Epithelial cell of proximal tubule (primary cell): ENCODE measurements around the gene NDUFB1. TPM values are rescaled to one million over a fixed set of nuclear protein-coding genes. Genes with fewer than 3 reads are reported as not detected.
A peak's percentile ranks its signal among the peaks of the same experiment; 100 is the strongest.

Experiments used
- DNase-seq: peaks from one replicate; pipeline ENCODE4 v3.0.0-alpha.2; 2011; ENCODE audit warnings: low read depth
- H3K4me3 ChIP-seq: 2 replicates; pipeline ENCODE4 v1.5.1; 2011; ENCODE audit warnings: low read depth, mild to moderate bottlenecking, low read length
- total RNA-seq: library from RNA; depleted of rRNA; stranded (reverse); fragments of >200 nt; gene quantifications from 2 replicates; pipeline ENCODE4 v1.2.3, GENCODE V29; 2015
- TF ChIP-seq, protein P1 (sequence below): conservative IDR thresholded peaks from 2 replicates; pipeline ENCODE4 v1.5.1; 2012; ENCODE audit warnings: low read depth, mild to moderate bottlenecking, low read length

NDUFB1 gene
- total RNA-seq, 1 donor from 2014 or later, result 316 TPM

DNA sequence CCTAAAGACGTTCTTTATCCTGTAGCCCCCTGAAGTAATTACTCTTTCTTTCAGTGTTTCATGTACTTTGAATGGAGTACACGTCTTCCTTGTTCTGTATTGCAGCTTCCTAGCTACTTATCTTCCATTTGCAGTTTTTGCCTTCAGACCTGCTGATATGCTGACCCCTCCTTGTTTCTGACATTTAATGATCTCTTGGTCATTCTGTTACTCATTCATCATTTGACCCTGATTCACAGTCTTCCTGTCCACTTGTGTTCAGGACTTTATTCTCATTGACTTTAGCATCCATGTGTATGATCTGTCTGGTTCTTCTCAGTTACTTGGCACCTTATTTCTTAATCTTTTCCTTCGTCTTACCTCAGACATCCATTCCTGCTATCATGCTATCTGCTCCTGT is 22.5 kb upstream of the NDUFB1 start:
- TF ChIP-seq, protein P1, sequence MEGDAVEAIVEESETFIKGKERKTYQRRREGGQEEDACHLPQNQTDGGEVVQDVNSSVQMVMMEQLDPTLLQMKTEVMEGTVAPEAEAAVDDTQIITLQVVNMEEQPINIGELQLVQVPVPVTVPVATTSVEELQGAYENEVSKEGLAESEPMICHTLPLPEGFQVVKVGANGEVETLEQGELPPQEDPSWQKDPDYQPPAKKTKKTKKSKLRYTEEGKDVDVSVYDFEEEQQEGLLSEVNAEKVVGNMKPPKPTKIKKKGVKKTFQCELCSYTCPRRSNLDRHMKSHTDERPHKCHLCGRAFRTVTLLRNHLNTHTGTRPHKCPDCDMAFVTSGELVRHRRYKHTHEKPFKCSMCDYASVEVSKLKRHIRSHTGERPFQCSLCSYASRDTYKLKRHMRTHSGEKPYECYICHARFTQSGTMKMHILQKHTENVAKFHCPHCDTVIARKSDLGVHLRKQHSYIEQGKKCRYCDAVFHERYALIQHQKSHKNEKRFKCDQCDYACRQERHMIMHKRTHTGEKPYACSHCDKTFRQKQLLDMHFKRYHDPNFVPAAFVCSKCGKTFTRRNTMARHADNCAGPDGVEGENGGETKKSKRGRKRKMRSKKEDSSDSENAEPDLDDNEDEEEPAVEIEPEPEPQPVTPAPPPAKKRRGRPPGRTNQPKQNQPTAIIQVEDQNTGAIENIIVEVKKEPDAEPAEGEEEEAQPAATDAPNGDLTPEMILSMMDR, result no peak
- H3K4me3 ChIP-seq, result no peak overlapping the region
- DNase-seq, result no peak

DNA sequence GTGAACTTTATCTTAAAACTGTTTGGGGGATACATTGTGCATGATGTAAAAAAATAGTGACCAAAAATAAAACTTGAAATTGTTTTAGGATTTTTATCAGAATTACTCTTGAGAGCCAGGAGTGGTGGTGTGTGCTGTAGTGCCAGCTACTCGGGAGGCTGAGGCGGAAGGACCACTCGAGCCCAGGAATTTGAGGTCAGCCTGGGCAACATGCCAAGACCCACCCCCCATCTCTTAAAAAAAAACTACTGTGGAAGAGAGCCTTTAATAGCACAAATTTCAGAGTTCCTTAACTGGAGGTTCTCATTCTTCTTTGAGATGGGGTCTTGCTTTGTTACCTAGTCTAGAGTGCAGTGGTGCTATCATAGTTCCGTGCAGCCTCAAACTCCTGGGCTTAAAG is 21.8 kb upstream of the NDUFB1 start:
- H3K4me3 ChIP-seq, result no peak overlapping the region
- TF ChIP-seq, protein P1, result no peak
- DNase-seq, result no peak

DNA sequence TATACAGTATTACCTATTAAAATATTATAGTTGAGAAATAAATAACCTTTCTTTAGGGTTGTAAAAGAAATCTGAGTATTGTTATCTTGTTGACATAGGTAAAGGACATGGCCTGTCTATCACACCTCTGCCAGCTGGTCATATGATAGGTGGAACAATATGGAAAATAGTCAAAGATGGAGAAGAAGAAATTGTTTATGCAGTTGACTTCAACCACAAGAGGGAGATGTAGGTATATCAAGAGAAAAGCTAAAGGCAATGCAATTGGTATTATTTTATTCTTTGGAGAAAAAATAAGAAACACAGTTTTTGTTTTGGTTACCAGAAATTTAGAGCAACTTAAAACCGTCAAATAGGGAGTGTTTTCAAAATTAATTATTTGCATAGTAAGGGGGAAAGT is 13.8 kb upstream of the NDUFB1 start:
- DNase-seq, result no peak
- TF ChIP-seq, protein P1, result peak; percentile 57
- H3K4me3 ChIP-seq, result no peak overlapping the region

DNA sequence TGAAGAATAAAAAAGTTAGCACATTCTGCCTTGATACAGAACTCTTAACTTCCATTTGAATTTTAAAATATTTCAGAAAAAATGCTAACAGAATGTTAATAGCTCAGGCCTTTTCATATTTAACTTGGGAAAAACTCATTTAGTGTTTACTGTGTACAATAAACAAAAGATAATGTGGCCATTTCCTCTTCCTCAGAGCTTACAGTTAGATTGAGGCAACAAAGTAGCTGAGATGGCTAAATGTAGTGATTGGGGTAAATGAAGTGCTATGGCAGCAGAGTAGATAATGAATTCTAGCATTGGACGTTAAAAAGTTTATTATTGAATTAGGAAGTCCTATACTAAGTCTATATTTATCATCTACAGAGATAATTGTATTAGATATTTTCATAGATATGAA is 12.9 kb upstream of the NDUFB1 start:
- no peak overlapping the region for H3K4me3 ChIP-seq
- TF ChIP-seq, protein P1, result no peak
- no peak for DNase-seq

DNA sequence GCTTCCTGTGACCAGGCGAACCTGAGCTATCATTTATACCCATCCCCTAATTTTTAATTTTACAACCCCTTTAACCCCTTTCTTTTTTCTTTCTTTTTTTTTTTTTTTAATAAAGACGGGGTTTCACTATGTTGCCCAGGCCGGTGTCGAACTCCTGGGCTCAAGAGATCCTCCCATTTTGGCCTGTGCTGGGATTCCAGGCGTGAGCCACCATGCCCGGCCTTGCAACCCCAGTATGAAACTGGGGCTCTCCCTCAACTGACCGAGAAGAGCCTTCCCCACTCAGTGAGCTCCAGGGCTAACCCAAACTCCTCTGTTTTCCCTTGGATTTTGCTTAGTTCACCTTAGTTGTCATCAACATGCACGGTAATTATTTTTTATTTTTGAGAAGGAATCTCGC is 1.3 kb upstream of the NDUFB1 start:
- TF ChIP-seq, protein P1, result no peak
- DNase-seq, result no peak
- peak overlapping the region; percentile 96 for H3K4me3 ChIP-seq

DNA sequence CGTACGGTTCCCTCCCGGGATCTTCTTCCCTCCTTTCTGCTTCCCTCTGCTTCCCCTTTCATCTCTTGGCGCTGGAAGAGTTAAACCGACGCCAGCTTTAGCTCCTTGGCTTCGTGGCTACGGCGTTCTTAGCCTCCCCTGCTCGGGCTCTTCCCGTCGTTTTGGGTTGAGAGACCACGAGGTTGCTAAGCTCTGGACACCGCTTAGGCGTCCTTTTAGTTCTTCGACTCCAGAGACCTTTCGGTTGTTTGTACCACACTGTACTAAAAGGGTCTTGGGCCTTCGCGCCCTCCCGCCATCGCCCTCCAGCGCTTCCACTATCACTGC is 808 bp upstream of the NDUFB1 start:
- peak overlapping the region; percentile 96 for H3K4me3 ChIP-seq
- DNase-seq, result no peak
- TF ChIP-seq, protein P1, result no peak

DNA sequence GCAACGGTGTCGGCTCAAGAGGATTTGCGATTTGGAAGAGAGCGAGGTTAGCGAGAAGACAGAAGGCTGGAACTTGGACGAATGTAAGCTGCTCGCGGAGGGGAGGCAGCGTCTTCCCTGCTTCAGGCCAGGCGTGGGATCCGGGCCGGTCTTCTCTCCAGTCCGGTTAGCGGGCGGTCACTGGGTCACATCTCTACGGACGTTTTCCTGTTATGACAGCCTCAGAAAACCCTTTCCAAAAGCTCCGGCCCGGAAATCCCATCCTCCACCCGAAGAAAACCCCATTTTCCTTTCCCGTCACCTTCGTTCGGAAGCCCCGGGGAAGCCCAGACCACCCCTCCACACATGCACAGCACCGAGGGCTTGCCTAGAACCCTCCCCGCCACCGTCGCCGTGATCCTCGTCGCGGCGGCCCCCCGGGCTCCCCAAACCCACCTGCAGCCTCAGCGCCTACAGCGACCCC is 268 bp downstream of the NDUFB1 start:
- no peak for DNase-seq
- H3K4me3 ChIP-seq, result peak overlapping the region; percentile 96
- TF ChIP-seq, protein P1, result no peak
